HG02943 (cell line): ENCODE data around the gene DRD3.

Source experiments
- ATAC-seq: cut with Tn5 transposase; IDR thresholded peaks from one replicate; pipeline ENCODE4 v1.9.1; 2021; ENCODE audit warnings: mild to moderate bottlenecking, low read depth, moderate library complexity; ENCODE audit not compliant: unreplicated experiment

Gene DRD3

DNA sequence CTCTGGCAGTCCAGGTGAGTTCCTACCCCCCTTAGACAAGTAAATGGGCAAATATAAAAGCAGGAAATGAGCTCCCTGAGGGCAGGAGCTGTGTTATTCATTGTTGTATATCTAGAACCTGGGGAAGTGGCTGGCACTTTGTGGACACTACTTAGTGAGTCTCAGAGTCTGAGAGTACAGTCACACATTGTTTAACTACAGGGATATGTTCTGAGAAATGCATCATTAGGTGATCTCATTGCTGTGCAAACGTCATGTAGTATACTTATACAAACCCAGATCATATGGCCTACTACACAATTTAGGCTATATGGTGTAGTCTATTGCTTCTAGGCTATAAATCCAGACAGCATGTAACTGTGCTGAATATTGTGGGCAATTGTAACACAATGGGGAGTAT lies 52.4 kb downstream of the DRD3 start:
- no peak for ATAC-seq

DNA sequence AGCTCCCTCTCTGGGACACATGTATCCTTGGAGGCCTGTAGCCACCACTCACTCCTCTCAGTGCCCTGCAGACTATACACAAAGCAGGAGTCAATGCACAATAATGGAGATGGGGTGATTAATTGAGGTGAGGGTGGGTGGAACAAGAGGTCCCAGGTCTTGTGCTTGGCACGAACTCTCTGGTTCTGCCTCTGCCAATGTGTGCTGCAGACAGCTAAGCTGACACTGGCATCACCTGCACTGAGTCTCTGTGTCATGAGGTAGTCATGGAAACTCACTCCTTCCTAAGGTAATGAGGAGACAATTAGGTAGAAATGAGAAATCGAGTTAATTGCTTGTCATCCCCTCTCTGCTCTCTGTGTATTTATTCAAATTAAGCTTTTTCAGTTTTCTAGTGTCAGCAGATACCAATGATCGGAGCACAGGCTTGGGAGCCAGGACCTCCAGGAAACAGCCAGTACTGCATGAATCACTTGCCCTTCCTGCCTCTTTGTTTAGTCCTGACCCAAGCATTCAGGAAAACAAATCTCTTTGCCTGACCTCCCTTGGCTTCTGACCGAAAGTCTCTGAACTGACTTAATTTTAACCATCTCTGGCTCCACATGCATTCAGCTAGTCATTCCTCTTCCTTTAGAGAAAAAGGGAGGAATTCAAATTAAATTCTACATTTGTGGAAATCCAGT lies 56.7 kb downstream of the DRD3 start:
- ATAC-seq: no peak

DNA sequence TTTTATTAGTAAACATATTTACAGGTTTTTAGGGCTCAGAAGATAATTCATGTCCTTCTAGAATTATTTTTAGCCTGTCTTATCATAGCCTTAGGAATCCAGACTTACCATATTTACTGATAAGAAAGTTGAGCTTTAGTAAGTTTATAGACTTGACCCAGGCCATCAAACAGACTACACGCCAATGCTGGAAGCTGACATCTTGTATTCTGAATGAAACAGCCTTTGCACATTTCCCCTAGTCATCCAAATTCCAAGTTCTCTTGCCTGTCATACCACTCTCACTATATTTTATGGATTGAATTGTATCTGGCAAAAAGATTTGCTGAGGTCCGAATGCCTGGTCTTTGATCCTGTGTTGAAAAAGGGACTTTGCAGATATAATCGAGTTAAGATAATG lies 58.6 kb downstream of the DRD3 start:
- no peak for ATAC-seq

DNA sequence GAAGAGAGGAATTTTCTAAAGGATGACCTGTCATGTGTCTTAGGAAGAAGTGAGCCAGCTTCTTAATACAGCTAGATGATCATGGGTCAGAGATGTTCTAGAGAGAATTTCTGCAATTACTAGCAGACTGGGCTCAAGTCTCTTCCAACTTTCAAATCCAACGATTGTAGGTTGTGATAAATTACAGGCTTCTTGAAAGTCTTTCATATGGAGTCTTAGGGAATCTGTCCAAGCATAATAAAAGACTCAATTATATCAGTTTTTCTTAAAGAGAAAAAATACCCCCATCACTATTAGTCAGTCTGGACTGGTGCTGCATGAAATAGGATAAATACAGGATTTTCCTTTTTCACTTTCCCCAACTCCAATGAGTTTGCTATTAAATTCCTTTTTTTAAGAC lies 59.1 kb downstream of the DRD3 start:
- ATAC-seq: no peak

DNA sequence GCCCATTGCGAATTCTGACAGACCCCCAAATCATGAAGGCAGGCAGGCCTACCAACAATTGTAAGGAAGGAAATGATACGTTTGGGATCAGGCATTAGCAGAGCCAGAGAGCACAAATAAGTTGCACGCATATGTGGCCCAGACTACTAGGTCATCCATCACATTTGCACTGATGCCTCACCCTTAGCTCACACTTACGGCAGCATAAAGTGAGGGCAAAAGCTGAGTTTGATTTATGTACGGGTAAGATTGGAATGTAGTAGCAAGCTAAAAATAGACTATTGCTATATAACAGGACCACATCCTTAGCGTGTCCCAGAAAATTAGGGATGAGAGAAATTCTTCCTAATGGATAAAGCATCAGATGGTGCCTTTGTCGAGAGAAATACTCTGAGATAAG lies 63.7 kb downstream of the DRD3 start:
- ATAC-seq: no peak

DNA sequence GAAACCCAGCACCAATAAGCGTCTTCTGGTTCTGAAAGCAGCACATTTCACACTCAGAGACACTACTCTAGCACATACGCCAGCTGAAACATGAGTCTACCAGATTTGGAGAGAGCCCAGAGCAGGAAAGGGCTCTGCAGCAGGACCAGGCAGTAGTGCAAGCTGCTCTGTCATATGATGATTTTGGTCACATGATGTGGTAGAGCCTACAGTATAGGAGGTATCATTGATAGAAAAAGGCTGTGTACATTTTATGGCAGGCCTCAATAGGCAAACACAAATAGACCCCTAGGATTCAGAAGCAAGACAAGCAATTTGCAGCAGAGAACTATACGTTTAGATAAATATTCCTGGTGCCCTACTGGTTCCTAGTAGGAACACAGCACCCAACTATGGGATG lies 64.1 kb downstream of the DRD3 start:
- ATAC-seq: no peak

DNA sequence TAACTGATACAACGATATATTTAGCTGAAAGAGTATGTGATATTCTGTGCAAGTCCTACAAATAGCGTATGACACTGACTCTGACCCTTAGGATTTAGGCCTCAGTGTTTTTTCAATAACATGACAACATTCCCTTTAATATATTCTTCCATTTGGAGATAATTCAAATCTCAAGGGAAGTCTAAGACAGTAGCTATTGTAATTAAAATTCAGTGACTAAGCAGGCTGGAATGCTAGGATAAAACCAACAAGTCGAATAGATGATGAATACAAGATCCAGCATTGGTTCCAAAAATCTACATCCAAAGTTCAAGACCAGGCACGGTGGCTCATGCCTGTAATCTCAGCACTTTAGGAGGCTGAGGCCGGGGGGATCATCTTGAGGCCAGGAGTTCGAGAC lies 66.2 kb downstream of the DRD3 start:
- ATAC-seq: no peak

DNA sequence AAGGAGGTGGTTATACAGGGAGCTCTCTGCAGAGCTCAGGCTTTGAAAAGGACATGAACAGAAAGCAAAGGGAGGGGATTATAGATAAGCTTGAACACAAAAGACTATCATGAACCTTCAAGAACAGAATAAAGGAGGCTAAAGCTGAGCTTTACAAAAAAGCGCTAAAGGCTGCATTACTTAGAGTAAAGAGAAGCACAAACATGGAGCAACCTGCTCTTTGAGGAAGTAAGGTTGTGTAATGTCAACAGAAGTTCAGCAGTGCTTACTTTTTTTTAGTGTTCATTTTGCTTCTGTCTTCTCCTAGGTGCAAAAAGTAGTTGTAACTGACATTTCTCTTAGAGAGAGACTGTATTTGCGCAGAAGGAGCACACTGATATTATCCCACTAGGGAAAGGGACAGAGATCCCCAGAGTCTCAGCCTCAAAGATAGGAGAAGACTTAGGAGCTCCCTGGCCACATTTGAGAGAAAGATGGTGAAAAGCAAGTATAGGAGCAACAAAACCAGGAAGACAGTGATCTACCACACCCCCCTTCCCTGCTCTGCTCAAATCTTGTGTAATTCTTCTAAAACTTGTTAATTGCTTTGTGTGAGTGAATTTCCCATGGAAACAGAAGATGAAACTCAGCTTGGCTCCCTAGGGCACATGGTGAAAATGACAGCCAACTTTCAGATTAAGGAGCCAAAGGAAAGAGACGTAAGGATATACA lies 67.6 kb downstream of the DRD3 start:
- no peak for ATAC-seq

DNA sequence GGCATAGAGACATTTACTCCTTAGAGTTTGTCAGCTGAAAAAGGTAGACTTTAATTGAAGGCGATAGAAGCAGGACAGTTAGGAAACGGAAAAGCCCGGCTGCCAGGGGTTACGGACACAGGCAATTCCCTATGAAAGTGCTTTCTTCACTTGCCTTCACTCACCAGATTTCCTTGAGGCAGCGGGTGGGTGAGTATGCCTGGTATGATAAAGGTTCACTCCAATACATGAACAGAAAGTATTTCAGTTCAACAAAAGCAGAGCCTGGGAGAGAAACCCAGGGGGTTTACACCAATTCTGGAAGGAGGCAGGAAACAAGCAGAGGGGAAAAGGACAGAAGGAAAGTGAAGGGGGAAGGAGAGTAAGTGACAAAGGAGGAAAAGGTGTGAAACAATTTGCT lies 68.4 kb downstream of the DRD3 start:
- ATAC-seq: no peak

DNA sequence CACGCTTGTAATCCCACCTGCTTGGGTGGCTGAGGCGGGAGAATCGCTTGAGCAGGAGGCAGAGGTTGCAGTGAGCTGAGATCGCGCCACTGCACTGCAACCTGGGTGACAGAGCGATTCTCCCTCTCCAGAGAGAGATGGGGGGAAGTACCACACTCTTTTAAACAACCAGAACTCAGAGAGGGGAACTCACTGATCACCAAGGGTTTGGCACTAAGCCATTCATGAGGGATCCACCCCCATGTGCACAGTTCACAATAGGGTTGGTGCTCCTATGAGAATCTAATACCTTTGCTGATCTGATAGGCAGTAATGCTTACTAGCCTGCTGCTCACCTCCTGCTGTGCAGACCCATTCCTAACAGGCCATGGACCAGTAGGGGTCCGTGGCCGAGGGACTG lies 70.7 kb downstream of the DRD3 start:
- no peak for ATAC-seq

DNA sequence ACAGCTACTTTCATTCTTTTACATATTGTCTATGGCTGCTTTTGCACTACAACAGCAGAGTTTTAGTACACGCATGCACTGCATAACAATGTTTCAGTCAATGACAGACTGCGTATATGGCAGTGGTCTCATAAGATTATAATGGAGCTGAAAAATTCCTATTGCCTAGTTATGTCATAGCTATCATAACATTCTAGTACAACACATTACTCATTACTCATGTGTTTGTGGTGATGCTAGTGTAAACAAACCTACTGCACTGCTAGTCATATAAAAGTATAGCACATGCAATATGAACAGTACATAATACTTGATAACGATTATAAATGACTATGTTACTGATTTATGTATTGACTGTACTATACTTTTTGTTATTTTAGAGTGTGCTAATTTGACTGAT lies 74.4 kb downstream of the DRD3 start:
- no peak for ATAC-seq

DNA sequence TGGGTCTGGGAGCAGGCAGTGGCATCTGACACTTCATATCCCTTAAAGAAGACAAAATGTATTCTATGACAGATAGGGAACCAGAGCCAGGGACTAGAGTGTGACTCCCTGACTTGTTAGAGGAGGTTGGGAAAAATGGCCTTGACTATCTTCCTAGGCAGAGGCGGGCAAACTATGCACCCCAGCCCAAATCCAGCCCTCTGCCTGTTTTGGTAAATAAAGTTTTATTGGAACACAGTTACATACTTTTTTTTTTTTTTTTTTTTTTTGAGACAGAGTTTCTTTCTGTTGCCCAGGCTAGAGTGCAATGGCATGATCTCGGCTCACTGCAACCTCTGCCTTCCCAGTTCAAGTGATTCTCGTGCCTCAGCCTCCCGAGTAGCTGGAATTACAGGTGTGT lies 75.0 kb downstream of the DRD3 start:
- no peak for ATAC-seq

DNA sequence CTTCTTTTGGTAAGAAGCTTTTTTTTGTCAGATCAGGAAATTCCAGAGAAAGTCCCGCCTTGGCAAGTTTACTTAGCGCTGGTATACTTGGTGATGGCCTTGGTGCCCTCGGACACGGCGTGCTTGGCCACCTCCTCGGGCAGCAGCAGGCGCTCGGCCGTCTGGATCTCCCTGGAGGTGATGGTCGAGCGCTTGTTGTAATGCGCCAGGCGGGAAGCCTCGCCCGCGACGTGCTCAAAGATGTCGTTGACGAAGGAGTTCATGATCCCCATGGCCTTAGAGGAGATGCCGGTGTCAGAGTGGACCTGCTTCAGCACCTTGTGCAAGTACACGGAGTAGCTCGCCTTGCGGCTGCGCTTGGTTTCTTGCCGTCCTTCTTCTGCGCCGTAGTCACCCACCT lies 75.7 kb downstream of the DRD3 start:
- no peak for ATAC-seq

DNA sequence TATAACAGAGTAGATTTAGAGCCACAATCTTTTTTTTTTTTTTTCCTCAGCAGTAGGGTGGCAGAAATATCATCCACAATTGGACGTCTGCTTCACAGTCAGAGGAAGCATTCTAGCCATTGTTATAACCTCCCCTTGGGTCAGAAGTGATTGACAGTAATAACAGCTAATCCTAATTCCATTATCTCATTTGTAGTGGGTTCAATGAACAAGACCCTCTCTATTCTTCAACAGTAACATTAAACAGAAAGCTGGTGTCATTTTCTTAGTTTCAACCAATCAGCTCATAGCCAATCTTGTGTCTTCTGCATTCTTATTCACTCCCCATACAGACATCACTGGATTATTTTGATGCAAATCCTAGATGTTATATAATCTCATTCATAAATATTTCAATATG lies 77.8 kb downstream of the DRD3 start:
- no peak for ATAC-seq

DNA sequence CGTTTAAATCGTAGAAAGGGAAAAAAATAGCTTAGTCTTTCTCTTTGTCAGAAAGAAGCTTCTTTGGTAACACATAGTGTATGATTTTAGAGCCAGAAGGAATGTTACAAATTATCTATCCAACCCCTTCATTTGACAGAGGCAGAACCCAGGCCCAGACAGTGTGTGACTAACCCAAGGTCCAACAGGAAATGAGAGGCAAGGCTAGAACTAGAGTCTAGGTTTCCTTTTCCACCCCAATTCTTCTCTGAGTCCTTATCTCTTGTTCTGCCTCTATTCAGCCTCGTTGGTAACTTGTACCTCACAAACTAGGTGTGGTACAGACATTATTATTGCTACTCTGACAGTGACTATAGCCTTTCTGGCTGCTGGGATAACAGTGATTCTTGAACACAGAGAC lies 83.1 kb downstream of the DRD3 start:
- no peak for ATAC-seq

DNA sequence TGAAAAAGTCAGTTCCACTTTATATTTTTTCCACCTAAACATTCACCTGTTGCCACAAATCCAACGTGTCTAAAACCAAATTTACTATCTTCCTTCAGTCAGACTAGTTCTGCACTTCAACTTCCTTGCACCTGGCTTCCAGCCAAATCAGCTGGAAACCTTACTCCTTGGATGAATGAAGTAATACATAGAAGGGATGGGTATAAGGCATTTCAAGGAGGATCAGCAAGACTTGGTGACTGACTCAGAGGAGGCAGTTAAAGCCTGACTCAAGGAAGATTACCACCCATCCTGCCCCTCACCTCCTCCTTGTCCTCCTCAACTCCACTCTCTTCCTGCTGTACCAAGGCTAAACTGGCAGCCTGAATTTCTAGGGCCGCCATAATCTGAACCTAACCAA lies 85.3 kb downstream of the DRD3 start:
- ATAC-seq: no peak

DNA sequence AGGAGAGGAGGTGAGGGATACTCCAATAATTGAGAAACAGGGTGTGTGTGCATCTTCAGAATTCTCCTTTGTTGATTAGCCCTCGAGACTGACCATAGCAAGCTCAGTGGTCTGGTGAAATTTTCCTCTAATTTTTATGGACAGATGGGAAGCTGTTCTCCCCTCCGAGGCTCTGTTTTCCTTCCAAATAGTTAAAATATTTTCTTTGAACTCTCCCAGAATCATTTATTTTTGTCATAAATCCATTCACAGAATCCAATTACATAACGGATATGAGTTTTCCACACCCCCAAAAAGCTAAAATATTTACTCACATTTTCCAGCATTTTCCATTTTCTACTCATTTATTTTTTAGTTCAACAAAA lies 85.9 kb downstream of the DRD3 start:
- ATAC-seq: no peak

DNA sequence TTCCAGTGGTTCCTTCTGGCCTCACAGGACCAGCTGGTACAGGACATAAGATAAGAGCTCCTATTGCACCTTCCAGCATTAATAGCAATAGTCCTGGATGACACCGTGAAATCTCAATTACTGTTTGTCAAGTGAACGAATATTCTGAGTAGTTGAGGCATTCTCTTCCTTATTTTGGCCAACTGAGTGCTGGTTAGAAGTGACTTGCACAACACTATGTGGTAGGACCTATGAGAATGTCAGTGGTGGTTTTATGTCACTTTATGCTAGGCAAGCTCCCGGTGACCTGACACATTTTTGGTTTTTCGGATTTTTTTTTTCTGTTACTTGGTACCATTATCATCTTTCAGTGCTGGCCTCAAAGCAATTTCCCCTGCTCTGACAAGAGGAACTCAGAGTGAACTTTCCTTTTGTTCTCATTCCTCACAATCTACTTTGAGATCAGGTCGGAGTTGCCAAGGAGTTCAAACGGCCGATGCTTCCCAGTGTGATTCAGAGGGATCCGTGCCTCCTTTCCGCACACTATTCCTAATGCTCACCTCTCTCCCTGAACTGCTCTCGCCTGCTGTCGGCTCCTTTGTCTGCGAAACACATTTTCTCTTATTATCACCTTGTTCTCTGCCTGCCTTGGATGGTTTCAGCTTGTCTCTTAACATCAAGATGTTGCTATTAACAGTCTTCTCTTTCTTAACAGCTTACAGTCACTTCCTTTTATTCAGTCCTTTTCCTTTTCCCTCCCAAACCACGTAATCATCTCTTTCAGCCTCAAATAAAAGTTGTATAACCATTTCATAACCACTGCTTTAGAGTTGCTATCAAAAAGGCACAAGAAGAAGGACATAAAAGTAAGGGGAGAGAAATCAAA lies 86.5 kb downstream of the DRD3 start:
- ATAC-seq: no peak

DNA sequence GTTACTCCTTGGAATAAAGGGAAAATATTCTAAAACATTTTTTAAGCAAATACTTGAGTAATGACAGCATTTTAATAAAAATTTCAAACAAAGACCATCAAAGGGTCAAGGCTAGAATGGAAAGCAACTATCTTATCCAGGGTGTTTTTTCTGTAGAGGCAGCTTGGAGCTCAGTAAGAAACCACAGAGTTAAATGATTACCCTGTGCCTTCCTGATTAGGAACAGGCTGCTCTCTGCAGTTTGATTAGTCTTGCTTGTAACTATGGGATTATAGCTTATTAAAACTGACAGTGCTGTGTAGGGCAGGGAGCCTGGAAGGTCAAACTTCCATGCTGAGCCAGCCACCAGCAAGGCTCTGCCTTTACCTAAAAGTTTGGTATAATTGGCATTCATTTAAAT lies 89.2 kb downstream of the DRD3 start:
- no peak for ATAC-seq

DNA sequence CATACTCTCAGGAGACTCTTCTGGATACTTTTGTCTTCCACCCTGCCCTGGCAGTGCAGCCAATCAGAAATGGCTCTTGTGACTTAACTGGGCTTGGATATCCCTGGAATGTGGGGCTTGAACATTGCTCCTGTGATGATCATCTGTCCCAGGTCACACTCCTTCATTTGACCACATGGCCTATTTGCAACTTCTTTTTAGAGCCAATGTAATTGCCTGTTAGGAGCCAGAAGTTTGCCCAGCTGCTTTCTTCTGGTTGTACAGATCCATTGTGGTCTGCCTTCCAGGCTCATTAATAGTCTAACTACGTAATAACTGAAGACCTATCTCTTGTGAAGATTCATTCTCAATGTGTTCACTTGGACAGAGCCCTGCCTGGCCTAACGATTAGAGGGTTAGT lies 92.5 kb downstream of the DRD3 start:
- ATAC-seq: no peak

DNA sequence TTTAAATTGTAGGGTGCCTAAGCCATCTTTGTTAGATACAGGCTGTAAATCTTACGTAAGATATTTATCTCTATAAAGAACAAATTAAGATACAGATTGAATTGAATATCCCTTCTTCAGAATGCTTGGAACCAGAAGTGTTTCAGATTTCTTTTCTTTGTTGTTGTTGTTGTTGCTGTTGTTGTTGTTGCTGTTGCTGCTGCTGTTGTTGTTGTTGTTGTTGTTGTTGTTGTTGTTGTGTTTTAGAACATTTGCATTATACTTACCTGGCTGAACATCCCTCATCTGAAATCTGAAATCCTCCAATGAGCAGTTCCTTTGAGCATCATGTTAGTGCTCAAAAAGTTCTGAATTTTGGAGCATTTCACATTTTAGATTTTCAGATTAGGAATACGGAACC lies 95.7 kb downstream of the DRD3 start:
- no peak for ATAC-seq

DNA sequence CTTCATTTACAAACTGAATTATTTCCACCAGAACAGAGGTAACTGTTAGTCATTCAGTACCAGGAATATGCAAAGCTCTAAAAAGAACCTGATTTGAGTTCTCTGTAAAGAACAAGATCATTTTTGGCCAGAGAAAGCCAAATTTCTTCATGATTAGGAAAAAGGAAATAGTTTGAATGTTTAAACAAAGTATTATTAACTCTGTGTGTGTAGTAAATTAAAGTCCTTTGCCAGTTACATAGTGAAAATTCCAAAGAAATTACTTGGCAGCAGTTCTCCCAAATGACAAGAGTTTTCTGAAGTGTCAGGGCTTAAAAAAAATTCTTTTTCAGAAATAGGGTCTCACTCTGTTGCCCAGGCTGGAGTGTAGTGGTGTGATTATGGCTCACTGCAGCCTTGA lies 97.8 kb downstream of the DRD3 start:
- ATAC-seq: no peak
